Activated CD4-positive, alpha-beta memory T cell treated with anti-CD3 and anti-CD28 coated beads for 36 hours (primary cell): Measurements from ENCODE around the gene KLK15. TPM values are rescaled to one million over a fixed set of nuclear protein-coding genes. Genes with fewer than 3 reads are reported as not detected.

Source experiments
- CTCF ChIA-PET: fragments of 350-600 bp; sonication (Branson Sonifier 250); formaldehyde crosslinking; loops from one replicate; lab custom pipeline; 2021; ENCODE audit warnings: antibody characterized with exemption, inconsistent platforms; lab: Charles Lee
- POLR2A ChIA-PET: fragments of 350-600 bp; sonication (Branson Sonifier 250); formaldehyde crosslinking; loops from one replicate; lab custom pipeline; 2021; ENCODE audit warnings: antibody characterized with exemption; lab: Charles Lee
- DNase-seq: peaks from one replicate; pipeline ENCODE4 v3.0.0-alpha.2; 2020
- H3K27ac Mint-ChIP-seq: one replicate; pipeline ENCODE4 v1.8.0; 2021; ENCODE audit warnings: mixed read lengths
- H3K27me3 Mint-ChIP-seq: one replicate; pipeline ENCODE4 v1.8.0; 2021; ENCODE audit warnings: mixed read lengths
- H3K36me3 Mint-ChIP-seq: one replicate; pipeline ENCODE4 v1.8.0; 2021; ENCODE audit warnings: mixed read lengths
- H3K4me1 Mint-ChIP-seq: one replicate; pipeline ENCODE4 v1.8.0; 2021; ENCODE audit warnings: low read depth, mixed read lengths
- H3K4me3 Mint-ChIP-seq: one replicate; pipeline ENCODE4 v1.8.0; 2021; ENCODE audit warnings: mild to moderate bottlenecking, mixed read lengths
- H3K9me3 Mint-ChIP-seq: one replicate; pipeline ENCODE4 v1.8.0; 2021; ENCODE audit warnings: mixed read lengths
- intact Hi-C: fragments of 100-400 bp; cut with micrococcal nuclease; formaldehyde crosslinking; loops from one replicate; pipeline ENCODE4 v1.15.1; 2023
- total RNA-seq, 2 experiments: library from RNA; stranded (reverse); gene quantifications; one replicate each; pipeline ENCODE4 v1.2.3, GENCODE V29; 2021

Gene KLK15
- total RNA-seq, 2 experiments from 2014 or later: not detected

DNA sequence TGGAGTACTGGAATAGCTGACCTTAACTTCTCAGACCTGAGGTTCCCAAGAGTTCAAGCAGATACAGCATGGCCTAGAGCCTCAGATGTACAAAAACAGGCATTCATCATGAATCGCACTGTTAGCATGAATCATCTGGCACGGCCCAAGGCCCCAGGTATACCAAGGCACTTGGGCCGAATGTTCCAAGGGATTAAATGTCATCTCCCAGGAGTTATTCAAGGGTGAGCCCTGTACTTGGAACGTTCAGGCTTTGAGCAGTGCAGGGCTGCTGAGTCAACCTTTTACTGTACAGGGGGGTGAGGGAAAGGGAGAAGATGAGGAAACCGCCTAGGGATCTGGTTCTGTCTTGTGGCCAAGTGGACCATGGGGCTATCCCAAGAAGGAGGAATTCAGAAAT, 27.6 kb upstream of the KLK15 start:
- Mint-ChIP-seq H3K4me1 (no peaks in the 10 kb centered on the region), H3K36me3 (no peaks in the 10 kb centered on the region), H3K27me3 (peaks cover 41% of the 10 kb centered on the region), H3K27ac (no peak overlapping the region), H3K4me3 (no peak overlapping the region), H3K9me3 (peaks cover 16% of the 10 kb centered on the region)
- intact Hi-C loops: no loop called here
- ChIA-PET POLR2A (no interaction called here), CTCF (no interaction called here)
- no peak for DNase-seq

DNA sequence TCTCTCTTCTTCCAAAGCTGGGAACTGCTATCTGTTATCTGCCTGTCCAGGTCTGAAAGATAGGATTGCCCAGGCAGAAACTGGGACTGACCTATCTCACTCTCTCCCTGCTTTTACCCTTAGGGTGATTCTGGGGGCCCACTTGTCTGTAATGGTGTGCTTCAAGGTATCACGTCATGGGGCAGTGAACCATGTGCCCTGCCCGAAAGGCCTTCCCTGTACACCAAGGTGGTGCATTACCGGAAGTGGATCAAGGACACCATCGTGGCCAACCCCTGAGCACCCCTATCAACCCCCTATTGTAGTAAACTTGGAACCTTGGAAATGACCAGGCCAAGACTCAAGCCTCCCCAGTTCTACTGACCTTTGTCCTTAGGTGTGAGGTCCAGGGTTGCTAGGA, 26.5 kb upstream of the KLK15 start:
- Mint-ChIP-seq H3K27me3 (peaks cover 47% of the 10 kb centered on the region), H3K36me3 (no peaks in the 10 kb centered on the region), H3K27ac (no peak overlapping the region), H3K4me1 (no peaks in the 10 kb centered on the region), H3K4me3 (no peak overlapping the region), H3K9me3 (peaks cover 16% of the 10 kb centered on the region)
- ChIA-PET CTCF (no interaction called here), POLR2A (no interaction called here)
- intact Hi-C loops: no loop called here
- no peak for DNase-seq

DNA sequence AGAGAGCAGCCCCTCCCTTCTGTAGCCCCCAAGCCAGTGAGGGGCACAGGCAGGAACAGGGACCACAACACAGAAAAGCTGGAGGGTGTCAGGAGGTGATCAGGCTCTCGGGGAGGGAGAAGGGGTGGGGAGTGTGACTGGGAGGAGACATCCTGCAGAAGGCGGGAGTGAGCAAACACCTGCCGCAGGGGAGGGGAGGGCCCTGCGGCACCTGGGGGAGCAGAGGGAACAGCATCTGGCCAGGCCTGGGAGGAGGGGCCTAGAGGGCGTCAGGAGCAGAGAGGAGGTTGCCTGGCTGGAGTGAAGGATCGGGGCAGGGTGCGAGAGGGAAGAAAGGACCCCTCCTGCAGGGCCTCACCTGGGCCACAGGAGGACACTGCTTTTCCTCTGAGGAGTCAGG, 25.5 kb upstream of the KLK15 start:
- no peak overlapping the region for H3K4me3 Mint-ChIP-seq
- CTCF ChIA-PET: no interaction called here
- no peaks in the 10 kb centered on the region for H3K4me1 Mint-ChIP-seq
- intact Hi-C loops: no loop called here
- peaks cover 52% of the 10 kb centered on the region for H3K27me3 Mint-ChIP-seq
- no peak for DNase-seq
- no peaks in the 10 kb centered on the region for H3K36me3 Mint-ChIP-seq
- H3K9me3 Mint-ChIP-seq: peaks cover 16% of the 10 kb centered on the region
- POLR2A ChIA-PET: no interaction called here
- no peak overlapping the region for H3K27ac Mint-ChIP-seq

- ChIA-PET POLR2A (no interaction called here), CTCF (no interaction called here)
- intact Hi-C loops: no loop called here
- H3K27me3 Mint-ChIP-seq: peaks cover 50% of the 10 kb centered on the region
- H3K4me1 Mint-ChIP-seq: no peaks in the 10 kb centered on the region
- H3K27ac Mint-ChIP-seq: no peak overlapping the region
- H3K36me3 Mint-ChIP-seq: no peaks in the 10 kb centered on the region
- H3K4me3 Mint-ChIP-seq: no peak overlapping the region
- no peak for DNase-seq
- H3K9me3 Mint-ChIP-seq: peaks cover 16% of the 10 kb centered on the region
Measured at GRCh38 chr19:50857366-50857765, 24.0 kb upstream of the KLK15 start.

- H3K4me1 Mint-ChIP-seq: no peaks in the 10 kb centered on the region
- no peak within 1 kb of the TSS for H3K4me3 Mint-ChIP-seq
- ChIA-PET CTCF (no interaction called here), POLR2A (no interaction called here)
- no peaks in the 10 kb centered on the region for H3K36me3 Mint-ChIP-seq
- intact Hi-C loops: no loop called here
- DNase-seq: no peak
- H3K27ac Mint-ChIP-seq: no peak within 1 kb of the TSS
- H3K27me3 Mint-ChIP-seq: peaks cover 41% of the 10 kb centered on the region
- peaks cover under 1% of the 10 kb centered on the region for H3K9me3 Mint-ChIP-seq
Measured at GRCh38 chr19:50854636-50855410, 21.4 kb upstream of the KLK15 start, which contains the start of gene KLK3. Gene KLK3 (plus strand): TSS chr19:50854915. CDS start chr19:50854956, 41 bp downstream.

- CTCF ChIA-PET: no interaction called here
- H3K36me3 Mint-ChIP-seq: no peaks in the 10 kb centered on the region
Measured at GRCh38 chr19:50851620-50852019, 18.2 kb upstream of the KLK15 start.

DNA sequence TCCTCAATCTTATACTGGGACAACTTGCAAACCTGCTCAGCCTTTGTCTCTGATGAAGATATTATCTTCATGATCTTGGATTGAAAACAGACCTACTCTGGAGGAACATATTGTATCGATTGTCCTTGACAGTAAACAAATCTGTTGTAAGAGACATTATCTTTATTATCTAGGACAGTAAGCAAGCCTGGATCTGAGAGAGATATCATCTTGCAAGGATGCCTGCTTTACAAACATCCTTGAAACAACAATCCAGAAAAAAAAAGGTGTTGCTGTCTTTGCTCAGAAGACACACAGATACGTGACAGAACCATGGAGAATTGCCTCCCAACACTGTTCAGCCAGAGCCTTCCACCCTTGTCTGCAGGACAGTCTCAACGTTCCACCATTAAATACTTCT, 17.4 kb upstream of the KLK15 start:
- H3K27me3 Mint-ChIP-seq: peaks cover 35% of the 10 kb centered on the region
- no peak overlapping the region for H3K27ac Mint-ChIP-seq
- DNase-seq: no peak
- CTCF ChIA-PET: no interaction called here
- no peak overlapping the region for H3K4me3 Mint-ChIP-seq
- no peaks in the 10 kb centered on the region for H3K4me1 Mint-ChIP-seq
- intact Hi-C loops: no loop called here
- POLR2A ChIA-PET: no interaction called here
- H3K36me3 Mint-ChIP-seq: no peaks in the 10 kb centered on the region
- no peaks in the 10 kb centered on the region for H3K9me3 Mint-ChIP-seq

More at GRCh38 chr19:50851620-50852019, 18.2 kb upstream of the KLK15 start:
- H3K27ac Mint-ChIP-seq: no peak overlapping the region
- H3K9me3 Mint-ChIP-seq: no peaks in the 10 kb centered on the region
- no peak for DNase-seq
- POLR2A ChIA-PET: no interaction called here
- no peak overlapping the region for H3K4me3 Mint-ChIP-seq
- H3K4me1 Mint-ChIP-seq: no peaks in the 10 kb centered on the region
- intact Hi-C loops: no loop called here
- peaks cover 40% of the 10 kb centered on the region for H3K27me3 Mint-ChIP-seq

DNA sequence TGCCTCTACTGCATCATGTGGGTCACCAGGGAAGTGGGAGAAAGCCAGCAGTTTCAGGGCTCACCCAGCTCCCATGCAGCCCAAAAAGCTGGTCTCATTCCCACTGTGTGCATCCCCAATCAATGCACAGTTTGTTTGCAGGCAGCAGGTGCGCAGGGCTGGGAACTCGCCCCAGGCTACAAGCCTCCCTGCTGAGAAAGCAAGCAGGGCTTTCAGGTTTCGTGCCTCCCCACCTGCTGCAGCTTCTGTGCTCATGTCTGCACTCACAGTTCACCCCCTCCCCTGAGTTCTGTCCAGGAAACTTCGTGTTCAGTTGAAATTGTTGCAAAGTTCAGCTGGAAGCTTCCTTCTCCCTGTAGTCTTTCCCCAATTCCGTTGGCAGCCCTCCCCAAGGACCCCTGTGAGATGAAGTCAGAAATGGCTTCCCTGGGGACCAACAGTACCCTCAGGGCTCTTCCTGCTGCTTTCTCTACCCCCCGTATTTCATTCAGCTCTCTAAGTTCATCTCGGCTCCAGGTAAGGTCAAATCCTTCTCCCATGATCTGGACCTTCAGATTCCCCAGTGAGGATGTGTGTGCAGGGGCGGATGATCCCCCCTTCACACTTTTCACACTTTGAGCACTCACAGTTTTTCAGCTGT, 11.0 kb upstream of the KLK15 start:
- peaks cover 19% of the 10 kb centered on the region for H3K27me3 Mint-ChIP-seq
- POLR2A ChIA-PET: no interaction called here
- CTCF ChIA-PET: no interaction called here
- H3K9me3 Mint-ChIP-seq: peaks cover 22% of the 10 kb centered on the region
- intact Hi-C loops: no loop called here
- no peak overlapping the region for H3K27ac Mint-ChIP-seq
- H3K4me1 Mint-ChIP-seq: no peaks in the 10 kb centered on the region
- no peak for DNase-seq
- no peaks in the 10 kb centered on the region for H3K36me3 Mint-ChIP-seq
- H3K4me3 Mint-ChIP-seq: no peak overlapping the region

DNA sequence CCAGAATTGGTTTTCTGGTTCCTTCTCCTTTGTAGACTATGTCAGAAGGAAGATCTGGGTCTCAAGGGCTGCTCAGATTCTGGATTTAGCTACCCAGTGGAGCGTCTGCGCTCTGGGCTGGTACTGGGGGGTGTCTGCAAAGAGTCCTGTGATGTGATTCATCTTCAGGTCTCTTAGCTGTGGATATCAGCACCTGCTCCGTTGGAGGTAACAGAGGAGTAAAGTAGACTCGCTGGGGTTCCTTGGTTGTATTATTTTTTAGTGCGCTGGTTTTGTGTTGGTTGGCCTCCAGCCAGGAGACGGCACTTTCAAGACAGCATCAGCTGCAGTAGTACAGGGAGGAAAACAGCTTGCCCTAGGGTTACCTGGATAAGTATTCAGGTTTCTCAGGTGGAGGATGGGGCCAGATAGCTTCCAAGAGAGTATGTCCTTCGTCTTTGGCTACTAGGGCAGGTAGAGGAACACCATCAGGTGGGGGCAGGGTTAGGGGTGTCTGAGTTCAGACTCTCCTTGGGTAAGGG, 10.4 kb upstream of the KLK15 start:
- Mint-ChIP-seq H3K4me1 (no peaks in the 10 kb centered on the region), H3K9me3 (peaks cover 22% of the 10 kb centered on the region), H3K27me3 (peaks cover 16% of the 10 kb centered on the region), H3K27ac (no peak overlapping the region), H3K4me3 (no peak overlapping the region), H3K36me3 (no peaks in the 10 kb centered on the region)
- intact Hi-C loops: no loop called here
- ChIA-PET CTCF (interaction anchor here (1.3 kb wide), 1 partner anchor 78 kb away, joined by 4 read pairs; no protein-coding TSS in a partner anchor), POLR2A (no interaction called here)
- DNase-seq: no peak

DNA sequence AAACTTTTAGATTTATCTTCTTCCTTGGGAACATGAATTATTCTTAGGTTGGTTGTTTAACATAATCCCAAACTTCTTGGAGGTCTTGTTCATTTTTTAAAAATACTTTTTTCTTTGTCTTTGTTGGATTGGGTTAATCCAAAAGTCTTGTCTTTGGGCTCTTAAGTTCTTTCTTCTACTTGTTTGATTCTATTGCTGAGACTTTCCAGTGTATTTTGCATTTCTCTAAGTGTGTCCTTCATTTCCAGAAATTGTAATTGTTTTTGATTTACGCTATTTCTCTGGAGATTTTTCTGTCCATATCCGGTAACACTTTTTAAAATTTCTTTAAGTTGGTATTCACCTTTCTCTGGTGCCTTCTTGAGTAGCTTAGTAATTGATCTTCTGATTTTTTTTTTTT, 9.8 kb upstream of the KLK15 start:
- CTCF ChIA-PET: interaction anchor here (1.3 kb wide), 1 partner anchor 79 kb away, joined by 4 read pairs; no protein-coding TSS in a partner anchor
- Mint-ChIP-seq H3K27ac (no peak overlapping the region), H3K4me1 (no peaks in the 10 kb centered on the region), H3K36me3 (no peaks in the 10 kb centered on the region), H3K4me3 (no peak overlapping the region), H3K27me3 (peaks cover 14% of the 10 kb centered on the region), H3K9me3 (peaks cover 22% of the 10 kb centered on the region)
- DNase-seq: no peak
- intact Hi-C loops: no loop called here
- POLR2A ChIA-PET: no interaction called here

GRCh38 chr19:50842130-50842529, 8.8 kb upstream of the KLK15 start:
- Mint-ChIP-seq H3K36me3 (no peaks in the 10 kb centered on the region), H3K27ac (no peak overlapping the region)
- POLR2A ChIA-PET: no interaction called here

DNA sequence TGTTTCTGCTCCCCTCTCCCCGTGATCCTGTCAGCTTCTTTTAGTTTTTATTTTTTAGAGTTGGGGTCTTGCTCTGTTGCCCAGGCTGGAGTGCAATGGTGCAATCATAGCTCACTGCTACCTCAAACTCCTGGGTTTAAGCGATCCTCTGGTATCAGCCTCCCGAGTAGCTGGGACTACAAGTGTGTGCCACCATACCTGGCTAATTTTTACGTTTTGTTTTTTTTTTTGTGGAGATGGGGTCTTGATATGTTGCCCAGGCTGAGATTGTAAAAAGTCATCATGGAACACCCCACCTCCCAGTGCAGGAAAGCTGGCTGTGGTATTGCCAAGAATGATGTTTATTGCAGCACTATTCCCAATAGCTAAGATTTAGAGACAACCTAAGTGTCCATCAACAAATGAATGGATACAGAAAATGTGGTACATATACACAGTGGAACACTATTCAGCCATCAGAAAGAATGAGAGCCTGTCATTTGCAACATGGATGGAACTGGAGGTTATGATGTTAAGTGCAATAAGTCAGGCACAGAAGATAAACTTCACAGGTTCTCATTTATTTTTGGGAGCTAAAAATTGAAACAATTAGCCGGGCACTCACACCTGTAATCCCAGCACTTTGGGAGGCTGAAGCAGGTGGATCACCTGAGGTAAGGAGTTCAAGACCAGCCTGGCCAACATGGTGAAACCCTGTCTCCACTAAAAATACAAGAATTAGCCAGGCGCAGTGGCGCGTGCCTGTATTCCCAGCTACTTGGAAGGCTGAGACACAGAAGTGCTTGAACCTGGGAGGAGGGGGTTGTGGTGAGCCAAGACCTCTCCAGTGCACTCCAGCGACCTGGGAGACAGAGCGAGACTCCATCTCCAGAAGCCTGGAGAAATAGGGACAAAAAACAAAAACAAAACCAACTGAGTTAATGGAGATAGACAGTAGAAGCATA, 6.6 kb upstream of the KLK15 start:
- H3K36me3 Mint-ChIP-seq: no peaks in the 10 kb centered on the region
- H3K4me3 Mint-ChIP-seq: no peak overlapping the region
- intact Hi-C loops: no loop called here
- CTCF ChIA-PET: no interaction called here
- POLR2A ChIA-PET: no interaction called here
- H3K4me1 Mint-ChIP-seq: peaks cover 3% of the 10 kb centered on the region
- no peak overlapping the region for H3K27ac Mint-ChIP-seq
- H3K9me3 Mint-ChIP-seq: peaks cover 22% of the 10 kb centered on the region
- no peak for DNase-seq
- H3K27me3 Mint-ChIP-seq: peaks cover 28% of the 10 kb centered on the region

More at GRCh38 chr19:50842130-50842529, 8.8 kb upstream of the KLK15 start:
- CTCF ChIA-PET: no interaction called here
- Mint-ChIP-seq H3K27me3 (peaks cover 20% of the 10 kb centered on the region), H3K4me1 (no peaks in the 10 kb centered on the region), H3K4me3 (no peak overlapping the region), H3K9me3 (peaks cover 22% of the 10 kb centered on the region)
- no peak for DNase-seq
- intact Hi-C loops: no loop called here
